ENCODE measurements around the gene PCBP3.
"Not testable (repeated sequence)": the region's sequence is repeated elsewhere in the genome, so short reads cannot be mapped to it uniquely, and the experiment has no call there.

PCBP3 gene

DNA sequence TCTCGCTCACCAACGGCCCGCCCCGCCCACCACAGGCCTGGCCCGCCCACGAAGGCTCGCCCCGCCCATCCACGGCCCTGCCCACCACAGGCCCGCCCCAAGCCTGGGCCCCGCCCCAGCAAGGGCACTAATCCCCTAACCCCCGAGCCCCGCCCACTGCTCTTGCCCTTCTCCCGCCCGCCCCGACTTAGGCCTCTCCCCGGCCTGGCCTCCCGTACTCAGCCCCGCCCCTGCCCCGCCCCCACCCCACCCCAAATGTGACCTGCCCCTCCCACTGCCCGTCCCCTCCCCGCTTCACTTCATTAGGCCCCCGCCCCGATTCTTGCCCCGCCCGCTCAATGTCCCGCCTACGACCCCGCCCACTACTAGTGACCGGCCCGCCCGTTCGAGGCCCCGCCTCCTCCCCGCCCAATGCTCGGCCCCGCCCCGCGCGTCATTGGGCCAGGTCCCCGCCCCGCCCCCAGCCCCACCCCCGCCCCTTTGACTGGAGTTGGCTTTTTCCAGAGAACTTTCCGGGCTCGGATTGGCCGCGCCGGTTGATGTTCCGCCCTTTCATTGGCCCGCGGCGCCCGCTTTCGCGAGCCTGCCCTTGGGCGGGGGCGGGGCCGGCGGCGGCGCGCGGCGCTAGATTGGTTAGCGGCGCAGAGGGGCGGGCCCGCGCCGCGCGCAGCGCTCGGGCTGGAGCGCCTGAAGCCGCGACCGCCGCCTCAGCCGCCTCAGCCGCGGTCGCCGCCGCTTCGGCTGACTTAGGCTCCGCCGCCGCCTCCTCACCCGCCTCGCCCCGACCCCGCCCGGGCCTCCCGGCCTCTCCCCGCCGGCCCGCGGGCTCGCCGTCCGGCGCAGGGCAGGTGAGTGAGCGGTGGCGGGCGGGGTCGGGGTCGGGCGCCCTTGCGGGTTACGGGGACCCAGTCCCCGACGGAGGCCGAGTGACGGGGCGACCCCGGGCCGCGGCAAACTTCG, at the start of gene PCBP3:
TSS of gene PCBP3 (plus strand) at position 705 of the 960 bp plus-strand sequence. CDS start 206,361 bp downstream, outside the sequence.
- DNase-seq (ENCODE audit: low spot score), result peak; percentile 97

DNA sequence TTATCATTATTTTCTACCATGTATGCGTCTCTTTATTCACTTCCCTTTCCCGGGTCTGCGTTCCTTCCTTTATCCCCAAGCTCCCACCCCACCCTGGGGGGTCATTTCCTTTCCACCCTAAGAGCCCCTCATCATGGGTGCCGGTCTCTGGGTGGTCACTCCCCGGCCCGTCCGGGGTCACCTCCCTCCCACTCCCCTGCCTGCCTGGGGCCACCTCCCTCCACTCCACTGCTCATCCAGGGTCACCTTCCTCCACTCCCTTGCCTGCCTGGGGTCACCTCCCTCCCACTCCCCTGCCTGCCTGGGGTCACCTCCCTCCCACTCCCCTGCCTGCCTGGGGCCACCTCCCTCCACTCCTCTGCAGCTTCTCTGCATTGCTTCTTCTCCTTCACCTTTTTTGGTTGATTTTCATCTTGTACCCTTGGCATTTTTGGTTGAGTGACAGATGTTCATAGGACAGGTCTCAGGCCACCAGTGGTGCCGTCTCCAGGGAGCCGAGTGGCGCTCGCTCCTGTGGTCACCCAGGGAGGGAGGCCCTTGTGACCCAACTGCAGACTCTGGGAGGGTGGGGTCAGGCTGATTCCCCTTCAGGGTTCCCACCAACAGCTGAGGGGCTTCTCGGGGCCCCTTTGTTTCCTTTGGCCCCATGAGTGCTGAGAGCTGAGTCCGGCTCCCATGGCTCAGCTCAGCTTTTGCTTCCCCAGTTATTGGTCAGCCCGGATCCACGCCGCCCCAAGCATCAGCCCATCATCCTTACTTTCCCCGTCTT, 48.6 kb upstream of the PCBP3 start:
- DNase-seq (ENCODE audit: low spot score), result no peak

- no peak for DNase-seq (ENCODE audit: low spot score)
Observed at GRCh38 chr21:45595574-45596295, 47.8 kb upstream of the PCBP3 start.

DNA sequence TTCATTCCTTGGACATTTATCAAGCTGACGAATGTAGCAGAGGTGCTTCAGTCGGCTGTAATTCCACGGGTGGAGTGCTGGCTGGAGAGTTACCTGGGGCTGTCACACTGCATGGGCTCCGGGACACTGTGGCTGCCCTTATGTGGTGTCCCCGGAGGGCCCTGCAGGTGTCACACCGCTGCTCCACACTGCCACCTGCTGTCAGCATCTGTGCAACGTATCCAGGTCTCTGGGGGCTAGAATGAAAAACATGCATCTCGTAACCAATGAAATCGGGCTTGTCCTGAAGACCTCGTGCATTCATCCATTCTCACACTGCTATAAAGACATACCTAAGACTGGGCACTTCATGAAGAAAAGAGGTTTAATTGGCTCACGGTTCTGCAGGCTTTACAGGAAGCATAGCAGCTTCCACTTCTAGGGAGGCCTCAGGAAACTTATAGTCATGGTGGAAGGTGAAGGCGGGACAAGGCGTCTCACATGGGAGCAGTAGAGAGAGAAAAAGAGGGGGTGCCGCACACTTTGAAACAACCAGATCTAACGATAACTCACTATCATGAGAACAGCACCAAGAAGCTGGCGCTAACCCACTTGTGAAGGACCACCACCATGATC, 46.7 kb upstream of the PCBP3 start:
- peak; percentile 86 for DNase-seq (ENCODE audit: low spot score)

GRCh38 chr21:45598109-45598508, 45.4 kb upstream of the PCBP3 start:
- DNase-seq (ENCODE audit: low spot score), result no peak

DNA sequence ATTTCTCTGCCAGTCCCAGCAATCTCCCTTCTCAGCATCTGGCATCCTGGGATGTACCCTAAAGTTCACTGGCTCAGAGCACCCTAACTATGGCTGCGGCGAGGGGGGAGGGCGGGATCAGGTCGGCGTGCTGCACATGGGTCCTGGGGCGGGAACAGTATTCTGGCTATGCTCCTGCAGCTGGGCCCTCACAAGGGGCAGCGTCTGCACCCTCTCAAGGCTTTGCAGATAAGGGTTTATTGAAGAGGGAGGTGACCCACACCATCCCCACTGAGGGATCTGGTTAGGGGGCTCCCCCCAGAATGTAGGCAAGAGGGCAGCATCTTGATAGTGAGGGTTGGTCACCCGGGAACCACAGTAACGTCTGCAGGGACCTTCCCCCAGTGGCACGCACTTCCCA, 44.9 kb upstream of the PCBP3 start:
- DNase-seq (ENCODE audit: low spot score), result no peak

DNA sequence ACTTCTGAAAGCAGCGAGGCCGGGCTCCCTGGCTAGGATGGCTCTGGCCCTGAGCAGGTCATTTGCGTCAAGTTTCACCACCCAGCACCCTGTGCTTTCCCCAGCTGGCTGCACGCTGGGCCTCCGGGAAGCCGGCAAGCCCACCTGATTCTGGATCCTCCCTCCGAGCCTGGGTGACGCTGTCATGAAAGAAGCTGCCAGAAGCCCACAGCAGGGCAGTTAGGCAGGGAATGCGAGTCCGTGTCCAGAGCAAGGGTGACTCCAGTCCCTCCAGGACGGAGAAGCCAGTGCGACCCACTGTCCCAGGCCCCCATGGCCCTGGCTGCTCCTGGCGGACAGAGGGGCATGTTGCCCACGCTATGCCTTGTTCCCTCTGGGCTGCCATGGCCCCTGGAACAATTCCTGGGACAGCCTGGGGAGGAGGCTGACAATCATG, 44.4 kb upstream of the PCBP3 start:
- no peak for DNase-seq (ENCODE audit: low spot score)

DNA sequence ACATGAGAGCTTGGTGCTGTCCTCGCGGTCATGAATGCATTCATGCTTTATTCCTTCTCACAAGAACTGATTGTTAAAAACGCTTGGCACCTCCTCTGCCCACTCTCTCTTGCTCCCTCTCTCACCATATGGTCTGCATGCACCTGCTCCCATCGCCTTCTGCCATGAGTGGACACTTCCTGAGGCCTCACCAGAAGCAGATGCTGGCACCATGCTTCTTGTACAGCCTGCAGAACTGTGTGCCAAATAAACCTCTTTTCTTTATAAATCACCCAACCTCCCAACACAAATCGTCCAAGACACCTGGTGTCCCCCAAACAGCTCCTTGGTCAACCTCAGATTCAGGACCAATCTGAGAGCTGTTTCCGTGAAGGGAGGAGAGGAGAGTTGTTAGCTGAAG, 43.3 kb upstream of the PCBP3 start:
- no peak for DNase-seq (ENCODE audit: low spot score)

- DNase-seq (ENCODE audit: low spot score), result no peak
Observed at GRCh38 chr21:45601551-45601950, 42.0 kb upstream of the PCBP3 start.

DNA sequence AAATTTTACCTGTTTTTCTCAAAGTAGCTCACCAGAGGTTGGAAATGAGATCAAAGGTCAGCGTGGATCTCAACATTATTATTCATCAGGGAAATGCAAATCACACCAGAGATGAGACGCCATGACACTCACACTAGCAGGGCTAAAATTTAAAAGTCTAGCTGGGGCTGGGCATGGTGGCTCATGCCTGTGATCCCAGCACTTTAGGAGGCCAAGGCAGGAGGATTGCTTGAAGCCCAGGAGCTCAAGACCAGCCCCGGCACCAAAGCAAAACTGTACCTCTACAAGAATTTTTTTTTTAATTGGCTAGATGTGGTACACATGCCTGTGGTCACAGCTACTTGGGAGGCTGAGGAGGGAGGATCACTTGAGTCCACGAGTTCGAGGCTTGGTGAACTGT, 41.4 kb upstream of the PCBP3 start:
- DNase-seq (ENCODE audit: low spot score), result no peak

GRCh38 chr21:45603481-45603880, 40.0 kb upstream of the PCBP3 start:
- no peak for DNase-seq (ENCODE audit: low spot score)

GRCh38 chr21:45604681-45605080, 38.8 kb upstream of the PCBP3 start:
- not testable (repeated sequence) for DNase-seq (ENCODE audit: low spot score)

DNA sequence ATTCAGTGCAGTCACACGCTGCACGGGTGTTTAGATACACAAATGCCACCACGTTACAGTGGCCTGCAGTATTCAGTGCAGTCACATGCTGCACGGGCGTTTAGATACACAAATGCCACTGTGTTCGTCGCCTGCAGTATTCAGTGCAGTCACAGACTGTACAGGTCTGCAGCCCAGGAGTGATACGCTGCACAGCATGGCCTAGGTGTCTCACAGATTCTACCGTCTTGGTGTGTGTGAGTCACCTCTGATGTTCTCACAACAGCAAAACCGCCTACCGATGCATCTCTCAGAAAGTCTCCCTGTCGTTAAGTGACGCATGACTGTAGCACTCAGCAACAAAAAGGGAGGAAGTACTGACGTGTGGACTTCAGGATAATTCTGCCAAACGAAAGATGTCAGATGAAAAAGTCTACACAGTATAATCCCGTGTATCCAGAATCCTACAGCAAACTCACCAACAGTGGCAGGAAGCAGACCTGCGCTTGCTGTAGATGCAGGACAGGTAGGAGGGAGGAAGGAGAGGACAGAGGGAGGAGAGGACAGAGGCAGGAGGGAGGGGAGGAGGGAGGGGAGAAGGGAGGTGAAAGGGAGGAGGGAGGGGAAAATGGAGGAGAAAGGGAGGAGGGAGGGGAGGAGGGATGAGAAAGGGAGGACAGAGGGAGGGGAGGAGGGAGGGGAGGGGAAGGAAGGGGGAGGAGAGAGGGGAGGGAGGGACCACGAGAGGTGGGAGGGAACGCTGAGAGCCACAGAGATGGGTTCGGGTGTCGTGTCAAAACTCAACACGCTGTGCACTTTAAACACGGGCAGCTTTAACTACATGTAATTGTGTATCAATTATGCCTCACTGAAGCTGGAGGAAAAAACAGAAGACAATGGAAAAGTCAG, 36.3 kb upstream of the PCBP3 start:
- DNase-seq (ENCODE audit: low spot score), result no peak

DNA sequence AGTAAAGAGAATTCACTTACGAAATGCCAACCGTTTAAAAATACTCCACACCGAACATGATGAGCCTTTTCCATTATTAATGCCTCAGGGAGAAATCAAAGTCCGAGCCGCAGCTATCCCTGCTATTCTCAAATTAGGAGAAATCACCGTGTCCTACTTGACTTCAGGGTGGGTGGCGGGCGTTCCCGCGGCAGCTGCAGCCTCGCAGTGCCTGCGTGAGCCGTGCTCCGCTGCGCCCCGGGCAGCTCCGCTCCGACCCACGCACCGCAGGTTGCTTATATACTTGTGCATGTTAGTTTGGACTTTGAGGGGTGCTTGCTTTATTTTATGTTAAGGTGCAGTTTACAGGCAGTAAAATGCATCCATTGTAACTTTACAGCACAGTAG, 35.6 kb upstream of the PCBP3 start:
- DNase-seq (ENCODE audit: low spot score), result no peak

GRCh38 chr21:45608747-45609470, 34.6 kb upstream of the PCBP3 start:
- not testable (repeated sequence) for DNase-seq (ENCODE audit: low spot score)

- DNase-seq (ENCODE audit: low spot score), result not testable (repeated sequence)
Observed at GRCh38 chr21:45609616-45610015, 33.9 kb upstream of the PCBP3 start.

DNA sequence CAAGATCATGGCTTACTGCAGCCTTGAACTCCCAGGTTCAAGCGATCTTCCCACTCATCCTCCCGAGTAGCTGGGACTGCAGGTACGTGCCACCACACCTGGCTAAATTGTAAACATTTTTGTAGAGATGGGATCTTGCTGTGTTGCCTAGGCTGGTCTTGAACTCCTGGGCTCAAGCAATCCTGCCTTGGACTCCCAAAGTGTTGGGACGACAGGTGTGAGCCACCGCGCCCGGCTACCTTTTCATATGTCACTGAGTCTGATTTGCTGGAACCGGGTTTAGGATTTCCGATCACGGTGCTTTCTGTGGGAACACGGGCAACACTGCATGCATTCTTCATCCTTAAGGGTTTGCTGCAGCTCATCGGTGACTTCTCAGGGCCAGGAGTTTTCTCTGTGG, 32.2 kb upstream of the PCBP3 start:
- DNase-seq (ENCODE audit: low spot score), result no peak

GRCh38 chr21:45611939-45612664, 31.4 kb upstream of the PCBP3 start:
- DNase-seq (ENCODE audit: low spot score), result no peak

DNA sequence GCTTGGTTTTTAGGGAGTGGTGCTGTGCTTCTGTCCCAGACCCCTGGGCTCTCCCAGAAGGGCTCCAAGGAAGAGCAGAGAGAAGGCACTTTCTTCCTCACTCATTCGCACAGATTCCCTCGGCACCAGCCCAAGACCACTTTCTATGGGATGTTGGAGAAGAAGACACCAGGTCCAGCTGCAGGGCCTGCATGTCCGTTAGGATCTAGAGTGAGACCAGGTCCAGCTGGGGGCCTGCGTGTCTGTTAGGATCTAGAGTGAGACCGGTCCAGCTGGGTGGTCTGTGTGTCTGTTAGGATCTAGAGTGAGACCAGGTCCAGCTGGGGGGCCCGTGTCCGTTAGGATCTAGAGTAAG, 30.9 kb upstream of the PCBP3 start:
- DNase-seq (ENCODE audit: low spot score), result not testable (repeated sequence)

- no peak for DNase-seq (ENCODE audit: low spot score)
Observed at GRCh38 chr21:45613396-45613795, 30.1 kb upstream of the PCBP3 start.
